SK-N-SH (cell line): ENCODE data around the gene PPP2R3C. TPM values are rescaled to one million over a fixed set of nuclear protein-coding genes. Genes with fewer than 3 reads are reported as not detected.
A peak's percentile ranks its signal among the peaks of the same experiment; 100 is the strongest.

Experiments
- CTCF ChIA-PET: fragments of 300-600, 350-600 bp; formaldehyde crosslinking; extraction: SDS; loops from one replicate; lab custom pipeline; 2021; lab: Yijun Ruan, JAX
- POLR2A ChIA-PET: fragments of 350-600 bp; sonication (Branson Sonifier 250); formaldehyde crosslinking; extraction: SDS; loops from one replicate; lab custom pipeline; 2020; ENCODE audit warnings: antibody characterized with exemption, inconsistent platforms; lab: Yijun Ruan, JAX
- DNase-seq: peaks from one replicate; pipeline ENCODE4 v3.0.0; 2012
- H2AFZ ChIP-seq: fragments of 200-600 bp; sonication (generic); 2 replicates; pipeline ENCODE4 v1.8.1; 2016; ENCODE audit warnings: antibody characterized with exemption, mild to moderate bottlenecking, low read depth
- H3F3A ChIP-seq: fragments of 200-600 bp; sonication (generic); replicated peaks from 2 replicates; pipeline ENCODE3; 2016; ENCODE audit warnings: antibody characterized with exemption, mild to moderate bottlenecking; ENCODE audit not compliant: insufficient read depth
- H3K27ac ChIP-seq, 2 experiments: fragments of 200-500 bp in 1 of 2; fragments of 200-600 bp in 1 of 2; sonication (Bioruptor generic) in 1 of 2; sonication (generic), shearing (Covaris generic) in 1 of 2; 2 replicates each; pipeline versions ENCODE4 v1.5.1 to v1.6.1; 2014 to 2016; ENCODE audit warnings: low read depth in 2 of 2, inconsistent platforms in 1 of 2, low read length in 1 of 2, mild to moderate bottlenecking in 1 of 2, mixed read lengths in 1 of 2
- H3K27me3 ChIP-seq: fragments of 200-600 bp; sonication (generic), shearing (Covaris generic); 2 replicates; pipeline ENCODE4 v1.6.1; 2016; ENCODE audit warnings: mixed run types; ENCODE audit not compliant: insufficient read depth
- H3K36me3 ChIP-seq, 2 experiments: fragments of 200-500 bp in 1 of 2; fragments of 200-600 bp in 1 of 2; sonication (Bioruptor generic) in 1 of 2; sonication (generic) in 1 of 2; replicated peaks in 1 of 2; 2 replicates each; pipeline versions ENCODE3 to v1.5.1; 2014 to 2016; ENCODE audit warnings: low read length in 1 of 2, mild to moderate bottlenecking in 1 of 2; ENCODE audit not compliant: insufficient read depth in 2 of 2, control insufficient read depth in 1 of 2
- H3K4me1 ChIP-seq, 2 experiments: fragments of 200-500 bp in 1 of 2; fragments of 200-600 bp in 1 of 2; sonication (Bioruptor generic) in 1 of 2; sonication (generic), shearing (Covaris generic) in 1 of 2; 2 replicates each; pipeline versions ENCODE4 v1.5.1 to v1.6.1; 2014 to 2016; ENCODE audit warnings: low read depth in 1 of 2, low read length in 1 of 2, mixed run types in 1 of 2; ENCODE audit not compliant: insufficient read depth in 2 of 2, control insufficient read depth in 1 of 2
- H3K4me2 ChIP-seq: fragments of 200-600 bp; sonication (generic), shearing (Covaris generic); 2 replicates; pipeline ENCODE4 v1.6.1; 2017; ENCODE audit warnings: mixed run types
- H3K4me3 ChIP-seq, 2 experiments: fragments of 200-500 bp in 1 of 2; fragments of 200-600 bp in 1 of 2; sonication (Bioruptor generic) in 1 of 2; sonication (generic), shearing (Covaris generic) in 1 of 2; 2 replicates each; pipeline versions ENCODE4 v1.5.1 to v1.8.1; 2014 to 2016; ENCODE audit warnings: low read depth in 2 of 2, inconsistent platforms in 1 of 2, low read length in 1 of 2, mild to moderate bottlenecking in 1 of 2, mixed read lengths in 1 of 2, moderate library complexity in 1 of 2
- H3K79me2 ChIP-seq: fragments of 200-600 bp; sonication (generic); 2 replicates; pipeline ENCODE4 v1.8.1; 2017; ENCODE audit warnings: mild to moderate bottlenecking; ENCODE audit not compliant: insufficient read depth
- H3K9ac ChIP-seq: fragments of 200-600 bp; sonication (generic); 2 replicates; pipeline ENCODE4 v1.6.1; 2017; ENCODE audit warnings: mixed run types
- H3K9me2 ChIP-seq: fragments of 200-600 bp; sonication (generic); 2 replicates; pipeline ENCODE4 v1.6.1; 2017; ENCODE audit warnings: mixed run types
- H3K9me3 ChIP-seq: fragments of 200-600 bp; sonication (generic); 2 replicates; pipeline ENCODE4 v1.6.1; 2017; ENCODE audit warnings: mixed run types, mild to moderate bottlenecking, moderate library complexity
- H4K20me1 ChIP-seq: fragments of 200-600 bp; sonication (generic); 2 replicates; pipeline ENCODE4 v1.6.1; 2017; ENCODE audit warnings: mild to moderate bottlenecking, mixed run types; ENCODE audit not compliant: insufficient read depth
- FOSL2 ChIP-seq: IDR thresholded peaks from 2 replicates; pipeline ENCODE4 v1.4.0; 2012; ENCODE audit warnings: low read depth, mild to moderate bottlenecking, moderate library complexity, borderline replicate concordance
- FOXJ3 ChIP-seq: sonication (generic); formaldehyde crosslinking; IDR thresholded peaks from 2 replicates; pipeline ENCODE4 v1.5.1; 2020; ENCODE audit warnings: mild to moderate bottlenecking, missing genetic modification reagents
- GATA2 ChIP-seq: sonication (generic); formaldehyde crosslinking; IDR thresholded peaks from 2 replicates; pipeline ENCODE4 v1.5.0; 2020; ENCODE audit warnings: mild to moderate bottlenecking, missing genetic modification reagents
- JUND ChIP-seq: IDR thresholded peaks from 2 replicates; pipeline ENCODE4 v1.4.0; 2012
- NFIC ChIP-seq: IDR thresholded peaks from 2 replicates; pipeline ENCODE4 v1.4.0; 2012; ENCODE audit warnings: borderline replicate concordance
- PBX3 ChIP-seq: IDR thresholded peaks from 2 replicates; pipeline ENCODE4; 2012
- RCOR1 ChIP-seq: fragments of 150-350 bp; IDR thresholded peaks from 2 replicates; pipeline ENCODE4 v1.6.1; 2017; ENCODE audit warnings: antibody characterized with exemption, low read length
- SMC3 ChIP-seq: IDR thresholded peaks from 2 replicates; pipeline ENCODE4 v1.6.1; 2012; ENCODE audit warnings: low read depth, low read length, improper control_type of control experiment
- TCF12 ChIP-seq: IDR thresholded peaks from 2 replicates; pipeline ENCODE4 v1.4.0; 2012
- USF1 ChIP-seq: IDR thresholded peaks from 2 replicates; pipeline ENCODE4 v1.4.0; 2012; ENCODE audit warnings: low read depth, borderline replicate concordance
- USF2 ChIP-seq: fragments of 150-350 bp; IDR thresholded peaks from 2 replicates; pipeline ENCODE4 v1.6.1; 2017; ENCODE audit warnings: antibody characterized with exemption, low read length, low read depth, borderline replicate concordance
- YY1 ChIP-seq: IDR thresholded peaks from 2 replicates; pipeline ENCODE4 v1.4.0; 2012; ENCODE audit warnings: low read depth, mild to moderate bottlenecking
- WGBS: methylation state at CpG from one replicate; pipeline ENCODE4 v1.1.6; 2017; ENCODE audit warnings: low lambda C conversion rate; 5-methylcytosine and 5-hydroxymethylcytosine counted together
- polyA plus RNA-seq, 3 experiments: library from polyadenylated mRNA; depleted of rRNA; stranded (reverse); fragments of >200 nt; gene quantifications; 2 replicates each; pipeline ENCODE4 v1.2.3, GENCODE V29; 2012

The PPP2R3C gene
- polyA plus RNA-seq, 1 of the 3 experiments (the other 2 are of a cell fraction), result 6.2 TPM

GRCh38 chr14:35044939-35045797 is 76.6 kb downstream of the PPP2R3C start:
- POLR2A ChIA-PET, result interaction anchor here (0.6 to 2.0 kb wide), 4 partner anchors 62 to 173 kb away, joined by 3 to 9 read pairs (median 6); partner anchors contain the start of genes BAZ1A and SRP54
- Histone ChIP-seq H4K20me1 (no peaks in the 10 kb centered on the region), H3K9me2 (no peaks in the 10 kb centered on the region), H3K4me3 (peak overlapping the region; percentile 63 to 70), H3K27me3 (no peaks in the 10 kb centered on the region), H3K36me3 (peaks cover 0 to 3% of the 10 kb centered on the region in 2 experiments), H3K4me1 (peaks cover 2 to 15% of the 10 kb centered on the region in 2 experiments; a peak in 3 of 4 replicates), H3K79me2 (peaks cover 34% of the 10 kb centered on the region), H3K27ac (peak overlapping the region; percentile 78 to 87), H3K9ac (peak overlapping the region; percentile 66), H3K4me2 (peak overlapping the region; percentile 67), H2AFZ (peak overlapping the region; percentile 84; the same call in 1 of the 2 replicates), H3F3A (peaks cover 10% of the 10 kb centered on the region), H3K9me3 (no peaks in the 10 kb centered on the region)
- peak; percentile 22 for DNase-seq
- CTCF ChIA-PET, result interaction anchor here (0.8 to 1.6 kb wide), 2 partner anchors 14 to 80 kb away, joined by 3 to 5 read pairs; no protein-coding TSS in a partner anchor
- TF ChIP-seq JUND (no peak), YY1 (no peak), USF2 (no peak), GATA2 (CRISPR knock-in tag) (no peak), PBX3 (no peak)
- WGBS, result 33% methylated on average over 8 of the region's 8 CpGs

GRCh38 chr14:35043046-35043445 is 78.7 kb downstream of the PPP2R3C start:
- H3K9ac ChIP-seq, result no peak overlapping the region
- H3K27me3 ChIP-seq, result no peaks in the 10 kb centered on the region
- no peak overlapping the region for H3K27ac ChIP-seq
- H3K9me2 ChIP-seq, result no peaks in the 10 kb centered on the region
- no peaks in the 10 kb centered on the region for H3K9me3 ChIP-seq
- peaks cover 0 to 2% of the 10 kb centered on the region in 2 experiments for H3K36me3 ChIP-seq
- DNase-seq, result no peak
- H3K4me2 ChIP-seq, result no peak overlapping the region
- WGBS, result 92% methylated on average over 2 of the region's 2 CpGs
- peaks cover 2 to 10% of the 10 kb centered on the region in 2 experiments; a peak in 3 of 4 replicates for H3K4me1 ChIP-seq
- no peak overlapping the region for H2AFZ ChIP-seq
- TF ChIP-seq NFIC, result no peak
- no peak for TF ChIP-seq FOXJ3 (CRISPR knock-in tag)
- TF ChIP-seq FOSL2, result no peak
- TF ChIP-seq USF1, result no peak
- no peak for TF ChIP-seq TCF12
- TF ChIP-seq RCOR1, result no peak
- no peak for TF ChIP-seq SMC3
- POLR2A ChIA-PET, result no interaction called here
- CTCF ChIA-PET, result no interaction called here
- H3K79me2 ChIP-seq, result peaks cover 14% of the 10 kb centered on the region
- no peak overlapping the region for H3K4me3 ChIP-seq
- H4K20me1 ChIP-seq, result no peaks in the 10 kb centered on the region
- H3F3A ChIP-seq, result peaks cover 10% of the 10 kb centered on the region
